ENCODE data around the gene PARP15. TPM values are rescaled to one million over a fixed set of nuclear protein-coding genes. Genes with fewer than 3 reads are reported as not detected.
"Not testable (repeated sequence)": the region's sequence is repeated elsewhere in the genome, so short reads cannot be mapped to it uniquely, and the experiment has no call there.

PARP15 gene
- total RNA-seq, 1 donor, result 0.72 TPM

DNA sequence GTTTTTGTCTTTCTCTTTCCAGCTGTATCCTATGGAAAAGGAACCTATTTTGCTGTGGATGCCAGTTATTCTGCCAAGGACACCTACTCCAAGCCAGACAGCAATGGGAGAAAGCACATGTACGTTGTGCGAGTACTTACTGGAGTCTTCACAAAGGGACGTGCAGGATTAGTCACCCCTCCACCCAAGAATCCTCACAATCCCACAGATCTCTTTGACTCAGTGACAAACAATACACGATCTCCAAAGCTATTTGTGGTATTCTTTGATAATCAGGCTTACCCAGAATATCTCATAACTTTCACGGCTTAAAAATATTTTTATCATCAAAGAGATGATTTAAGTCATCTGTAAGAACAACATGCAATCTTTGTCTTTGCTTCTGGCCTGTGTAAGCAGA lies 58.3 kb downstream of the PARP15 start:
- DNase-seq (ENCODE audit: low read depth), result peak; percentile 52
- H3K4me3 ChIP-seq (ENCODE audit: low read depth, low read length), result no peak overlapping the region
- TF ChIP-seq, protein P1, sequence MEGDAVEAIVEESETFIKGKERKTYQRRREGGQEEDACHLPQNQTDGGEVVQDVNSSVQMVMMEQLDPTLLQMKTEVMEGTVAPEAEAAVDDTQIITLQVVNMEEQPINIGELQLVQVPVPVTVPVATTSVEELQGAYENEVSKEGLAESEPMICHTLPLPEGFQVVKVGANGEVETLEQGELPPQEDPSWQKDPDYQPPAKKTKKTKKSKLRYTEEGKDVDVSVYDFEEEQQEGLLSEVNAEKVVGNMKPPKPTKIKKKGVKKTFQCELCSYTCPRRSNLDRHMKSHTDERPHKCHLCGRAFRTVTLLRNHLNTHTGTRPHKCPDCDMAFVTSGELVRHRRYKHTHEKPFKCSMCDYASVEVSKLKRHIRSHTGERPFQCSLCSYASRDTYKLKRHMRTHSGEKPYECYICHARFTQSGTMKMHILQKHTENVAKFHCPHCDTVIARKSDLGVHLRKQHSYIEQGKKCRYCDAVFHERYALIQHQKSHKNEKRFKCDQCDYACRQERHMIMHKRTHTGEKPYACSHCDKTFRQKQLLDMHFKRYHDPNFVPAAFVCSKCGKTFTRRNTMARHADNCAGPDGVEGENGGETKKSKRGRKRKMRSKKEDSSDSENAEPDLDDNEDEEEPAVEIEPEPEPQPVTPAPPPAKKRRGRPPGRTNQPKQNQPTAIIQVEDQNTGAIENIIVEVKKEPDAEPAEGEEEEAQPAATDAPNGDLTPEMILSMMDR (IDR thresholded peaks at IDR 0.05; ENCODE audit: insufficient read depth, low read length), result no peak

DNA sequence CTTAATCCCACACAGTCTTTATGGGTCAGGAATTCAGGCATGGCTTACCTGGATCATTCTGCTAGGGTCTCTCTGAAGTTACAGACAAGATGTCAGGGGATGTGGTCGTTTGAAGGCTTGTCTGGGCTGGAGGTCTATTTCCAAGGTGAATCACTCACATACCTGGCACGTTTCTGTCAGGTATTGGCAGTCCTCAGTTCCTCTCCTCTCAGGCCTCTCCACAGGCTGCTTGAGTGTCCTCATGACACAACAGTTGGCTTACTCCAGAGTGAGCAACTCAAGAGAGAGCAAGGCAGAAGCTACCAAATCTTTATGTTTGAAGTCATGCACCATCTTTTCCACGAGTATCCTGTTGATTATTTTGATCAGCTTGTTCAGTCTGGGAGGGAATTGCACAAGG lies 59.2 kb downstream of the PARP15 start:
- TF ChIP-seq, protein P1 (IDR thresholded peaks at IDR 0.05; ENCODE audit: insufficient read depth, low read length), result no peak
- H3K4me3 ChIP-seq (ENCODE audit: low read depth, low read length), result no peak overlapping the region
- no peak for DNase-seq (ENCODE audit: low read depth)

GRCh38 chr3:122640437-122640999 lies 63.1 kb downstream of the PARP15 start:
- no peak overlapping the region for H3K4me3 ChIP-seq (ENCODE audit: low read depth, low read length)
- no peak for DNase-seq (ENCODE audit: low read depth)
- TF ChIP-seq, protein P1 (IDR thresholded peaks at IDR 0.05; ENCODE audit: insufficient read depth, low read length), result no peak

GRCh38 chr3:122642935-122643334 lies 65.5 kb downstream of the PARP15 start:
- DNase-seq (ENCODE audit: low read depth), result no peak
- TF ChIP-seq, protein P1 (IDR thresholded peaks at IDR 0.05; ENCODE audit: insufficient read depth, low read length), result no peak
- H3K4me3 ChIP-seq (ENCODE audit: low read depth, low read length), result no peak overlapping the region

GRCh38 chr3:122646146-122646988 lies 68.9 kb downstream of the PARP15 start:
- no peak overlapping the region for H3K4me3 ChIP-seq (ENCODE audit: low read depth, low read length)
- peak; percentile 33 for DNase-seq (ENCODE audit: low read depth)
- TF ChIP-seq, protein P1 (IDR thresholded peaks at IDR 0.05; ENCODE audit: insufficient read depth, low read length), result no peak

DNA sequence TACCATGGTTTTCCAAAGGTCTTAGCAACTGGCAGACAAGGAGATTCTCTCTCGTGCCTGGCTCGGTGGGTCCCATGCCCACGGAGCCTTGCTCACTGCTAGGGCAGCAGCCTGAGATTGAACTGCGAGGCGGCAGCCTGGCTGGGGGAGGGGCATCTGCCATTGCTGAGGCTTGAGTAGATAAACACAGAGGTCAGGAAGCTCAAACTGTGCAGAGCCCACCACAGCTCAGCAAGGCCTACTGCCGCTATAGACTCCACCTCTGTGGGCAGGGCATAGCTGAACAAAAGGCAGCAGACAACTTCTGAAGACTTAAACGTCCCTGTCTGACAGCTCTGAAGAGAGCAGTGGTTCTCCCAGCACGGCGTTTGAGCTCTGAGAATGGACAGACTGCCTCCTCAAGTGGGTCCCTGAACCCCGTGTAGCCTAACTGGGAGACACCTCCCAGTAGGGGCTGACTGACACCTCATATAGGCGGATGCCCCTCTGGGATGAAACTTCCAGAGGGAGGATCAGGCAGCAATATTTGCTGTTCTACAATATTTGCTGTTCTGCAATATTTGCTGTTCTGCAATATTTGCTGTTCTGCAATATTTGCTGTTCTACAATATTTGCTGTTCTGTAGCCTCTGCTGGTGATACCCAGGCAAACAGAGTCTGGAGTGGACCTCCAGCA lies 73.9 kb downstream of the PARP15 start:
- DNase-seq (ENCODE audit: low read depth); H3K4me3 ChIP-seq (ENCODE audit: low read depth, low read length): not testable (repeated sequence)

DNA sequence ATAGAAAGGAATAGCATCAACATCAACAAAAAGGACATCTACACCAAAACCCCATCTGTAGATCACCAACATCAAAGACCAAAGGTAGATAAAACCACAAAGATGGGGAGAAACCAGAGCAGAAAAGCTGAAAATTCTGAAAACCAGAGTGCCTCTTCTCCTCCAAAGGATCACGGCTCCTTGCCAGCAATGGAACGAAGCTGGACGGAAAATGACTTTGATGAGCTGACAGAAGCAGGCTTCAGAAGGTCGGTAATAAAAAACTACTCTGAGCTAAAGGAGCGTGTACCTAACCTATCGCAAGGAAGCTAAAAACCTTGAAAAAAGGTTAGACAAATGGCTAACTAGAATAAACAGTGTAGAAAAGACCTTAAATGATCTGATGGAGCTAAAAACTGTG lies 74.5 kb downstream of the PARP15 start:
- not testable (repeated sequence) for DNase-seq (ENCODE audit: low read depth); H3K4me3 ChIP-seq (ENCODE audit: low read depth, low read length)

DNA sequence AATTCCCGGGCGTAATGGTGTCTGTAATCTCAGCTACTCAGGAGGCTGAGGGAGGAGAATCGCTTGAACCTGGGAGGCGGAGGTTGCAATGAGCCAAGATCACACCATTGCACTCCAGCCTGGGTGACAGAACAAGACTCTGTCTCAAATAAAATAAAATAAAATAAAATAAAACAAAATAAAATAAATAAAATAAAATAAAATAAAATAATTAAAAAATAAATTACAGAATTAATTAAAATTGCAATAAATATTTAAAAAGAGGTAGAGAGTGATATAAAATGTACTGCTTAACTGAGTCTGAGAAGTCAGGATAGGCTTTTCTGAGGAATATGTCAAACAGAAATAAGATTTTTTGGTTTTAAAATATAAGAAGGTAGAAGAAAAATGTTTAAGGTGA lies 80.9 kb downstream of the PARP15 start:
- DNase-seq (ENCODE audit: low read depth); H3K4me3 ChIP-seq (ENCODE audit: low read depth, low read length): not testable (repeated sequence)

All from fibroblast of the aortic adventitia (primary cell).